IMR-90 (cell line): ENCODE results near the gene ENTREP3. TPM values are rescaled to one million over a fixed set of nuclear protein-coding genes. Genes with fewer than 3 reads are reported as not detected.

Experiments
- ATAC-seq: fragments of 200-7000 bp; cut with Tn5 transposase; 2 replicates; pipeline ENCODE4 v1.9.1; 2020; ENCODE audit warnings: low read depth, mild to moderate bottlenecking, moderate library complexity
- BruUV-seq: library from RNA; stranded (reverse); fragments of 400-500 nt; replicated peaks from 2 replicates; lab custom pipeline; 2021; lab: Mats Ljungman, UMichigan
- CTCF ChIA-PET: fragments of 300-600 bp; formaldehyde crosslinking; extraction: SDS; loops from one replicate; lab custom pipeline; 2021; ENCODE audit warnings: antibody characterized with exemption; lab: Yijun Ruan, JAX
- POLR2A ChIA-PET: fragments of 300-600 bp; sonication (Branson Sonifier 250); formaldehyde crosslinking; loops from one replicate; lab custom pipeline; 2022; ENCODE audit warnings: antibody characterized with exemption; ENCODE audit not compliant: unreplicated experiment; lab: Charles Lee
- DNase-seq: peaks from one replicate; pipeline ENCODE4 v3.0.0; 2013
- H2AFZ ChIP-seq: replicated peaks from 2 replicates; pipeline ENCODE3; 2013; ENCODE audit warnings: low read length, mild to moderate bottlenecking; ENCODE audit not compliant: poor library complexity
- H2AK5ac ChIP-seq: 2 replicates; pipeline ENCODE4 v1.6.1; 2013; ENCODE audit warnings: low read depth, low read length, inconsistent platforms
- H2AK9ac ChIP-seq: replicated peaks from 2 replicates; pipeline ENCODE3; 2013; ENCODE audit warnings: mild to moderate bottlenecking, low read depth, low read length, moderate library complexity; ENCODE audit not compliant: poor library complexity
- H2BK120ac ChIP-seq: 2 replicates; pipeline ENCODE4 v1.6.1; 2013; ENCODE audit warnings: low read depth, low read length, inconsistent platforms
- H2BK15ac ChIP-seq: 3 replicates; pipeline ENCODE4 v1.6.1; 2013; ENCODE audit warnings: low read depth, low read length, inconsistent platforms
- H2BK20ac ChIP-seq: 2 replicates; pipeline ENCODE4 v1.6.1; 2013; ENCODE audit warnings: low read depth, mild to moderate bottlenecking, inconsistent platforms, low read length, moderate library complexity
- H2BK5ac ChIP-seq: 2 replicates; pipeline ENCODE4 v1.6.1; 2013; ENCODE audit warnings: mild to moderate bottlenecking, low read depth, low read length, inconsistent platforms; ENCODE audit not compliant: poor library complexity, severe bottlenecking
- H3K14ac ChIP-seq: replicated peaks from 2 replicates; pipeline ENCODE4 v1.6.1; 2013; ENCODE audit warnings: low read depth, low read length, inconsistent platforms
- H3K18ac ChIP-seq: 2 replicates; pipeline ENCODE4 v1.6.1; 2013; ENCODE audit warnings: low read depth, low read length, control low read depth
- H3K23ac ChIP-seq: 2 replicates; pipeline ENCODE4 v1.6.1; 2013; ENCODE audit warnings: low read depth, low read length, inconsistent platforms
- H3K27ac ChIP-seq: 2 replicates; pipeline ENCODE4 v1.5.1; 2013; ENCODE audit warnings: mild to moderate bottlenecking, control low read depth, low read length; ENCODE audit not compliant: insufficient read depth
- H3K27me3 ChIP-seq: 2 replicates; pipeline ENCODE4 v1.6.1; 2013; ENCODE audit warnings: low read length; ENCODE audit not compliant: control insufficient read depth, insufficient read depth
- H3K36me3 ChIP-seq: 2 replicates; pipeline ENCODE4 v1.6.1; 2013; ENCODE audit warnings: low read length, mixed read lengths; ENCODE audit not compliant: control insufficient read depth, insufficient read depth
- H3K4ac ChIP-seq: 2 replicates; pipeline ENCODE4 v1.6.1; 2013; ENCODE audit warnings: low read depth, low read length, inconsistent platforms
- H3K4me1 ChIP-seq: 2 replicates; pipeline ENCODE4 v1.6.1; 2013; ENCODE audit warnings: low read length, mixed read lengths; ENCODE audit not compliant: control insufficient read depth, insufficient read depth
- H3K4me2 ChIP-seq: 2 replicates; pipeline ENCODE4 v1.6.1; 2013; ENCODE audit warnings: low read depth, mild to moderate bottlenecking, control low read depth, low read length, moderate library complexity
- H3K4me3 ChIP-seq: 2 replicates; pipeline ENCODE4 v1.5.1; 2013; ENCODE audit warnings: low read depth, mild to moderate bottlenecking, control low read depth, low read length, moderate library complexity; ENCODE audit not compliant: insufficient read depth
- H3K56ac ChIP-seq: 2 replicates; pipeline ENCODE4 v1.6.1; 2013; ENCODE audit warnings: low read length, inconsistent platforms; ENCODE audit not compliant: insufficient read depth; ENCODE audit errors: extremely low read depth
- H3K79me1 ChIP-seq, 2 experiments: 2 replicates each; pipeline ENCODE4 v1.6.1; 2013; ENCODE audit warnings: low read length in 2 of 2, inconsistent platforms in 1 of 2, low read depth in 1 of 2
- H3K9ac ChIP-seq: 2 replicates; pipeline ENCODE4 v1.6.1; 2013; ENCODE audit warnings: low read depth, low read length, control low read depth
- H3K9me1 ChIP-seq: 2 replicates; pipeline ENCODE4 v1.6.1; 2013; ENCODE audit warnings: low read length, inconsistent platforms; ENCODE audit not compliant: insufficient read depth
- H3K9me3 ChIP-seq: 2 replicates; pipeline ENCODE4 v1.6.1; 2013; ENCODE audit warnings: low read length; ENCODE audit not compliant: control insufficient read depth, insufficient read depth
- H4K20me1 ChIP-seq: 2 replicates; pipeline ENCODE4 v1.6.1; 2013; ENCODE audit warnings: low read length, inconsistent platforms; ENCODE audit not compliant: insufficient read depth
- H4K5ac ChIP-seq: 2 replicates; pipeline ENCODE4 v1.6.1; 2013; ENCODE audit warnings: mild to moderate bottlenecking, low read depth, low read length, control low read depth
- H4K8ac ChIP-seq, 2 experiments: 2 replicates each; pipeline ENCODE4 v1.6.1; 2013; ENCODE audit warnings: low read depth in 2 of 2, low read length in 2 of 2, control low read depth in 1 of 2, inconsistent platforms in 1 of 2
- H4K91ac ChIP-seq: 2 replicates; pipeline ENCODE4 v1.6.1; 2013; ENCODE audit warnings: low read depth, low read length, inconsistent platforms; ENCODE audit not compliant: insufficient read depth
- CTCF ChIP-seq: conservative IDR thresholded peaks from 2 replicates; pipeline ENCODE4 v1.5.1; 2012; ENCODE audit warnings: mild to moderate bottlenecking, low read depth, low read length, improper control_type of control experiment
- FOS ChIP-seq: fragments of 150-350 bp; IDR thresholded peaks from 2 replicates; pipeline ENCODE4 v1.6.1; 2016; ENCODE audit warnings: low read depth, low read length
- MAFK ChIP-seq: IDR thresholded peaks from 2 replicates; pipeline ENCODE4 v1.6.1; 2012; ENCODE audit warnings: low read depth, low read length, improper control_type of control experiment
- MAZ ChIP-seq: IDR thresholded peaks from 2 replicates; pipeline ENCODE4 v1.6.1; 2012; ENCODE audit warnings: low read depth, mild to moderate bottlenecking, low read length, improper control_type of control experiment, moderate library complexity, borderline replicate concordance
- MXI1 ChIP-seq: IDR thresholded peaks from 2 replicates; pipeline ENCODE4 v1.6.1; 2012; ENCODE audit warnings: low read depth, mild to moderate bottlenecking, low read length, moderate library complexity, borderline replicate concordance
- NFE2L2 ChIP-seq: fragments of 150-350 bp; IDR thresholded peaks from 2 replicates; pipeline ENCODE4 v1.6.1; 2016; ENCODE audit warnings: low read depth, mild to moderate bottlenecking, low read length
- RAD21 ChIP-seq: IDR thresholded peaks from 2 replicates; pipeline ENCODE4 v1.6.1; 2012; ENCODE audit warnings: low read length, improper control_type of control experiment
- SMC3 ChIP-seq: fragments of 150-350 bp; IDR thresholded peaks from 2 replicates; pipeline ENCODE4 v1.6.1; 2016; ENCODE audit warnings: low read depth, mild to moderate bottlenecking, antibody characterized with exemption, low read length, moderate library complexity
- WGBS, 2 experiments: methylation state at CpG; one replicate each; pipeline versions ENCODE4 v1.1.5 to v1.1.7; 2013; ENCODE audit warnings: missing lambda C conversion rate in 2 of 2; ENCODE audit not compliant: insufficient read length in 1 of 2; ENCODE audit errors: extremely low coverage in 2 of 2; 5-methylcytosine and 5-hydroxymethylcytosine counted together
- dilution Hi-C: fragments of 300-500 bp; cut with HindIII; formaldehyde crosslinking; loops from one replicate; pipeline ENCODE4 v1.14.3; 2018; ENCODE audit warnings: low sequenced_read_pairs; ENCODE audit not compliant: unreplicated experiment
- in situ Hi-C: fragments of 300-500 bp; cut with MboI; formaldehyde crosslinking; loops from 3 replicates; pipeline ENCODE4 v1.14.3; 2019; ENCODE audit warnings: low sequenced_read_pairs, inconsistent platforms, mixed read lengths
- intact Hi-C: fragments of 100-400 bp; cut with micrococcal nuclease; formaldehyde crosslinking; loops from 2 replicates; pipeline ENCODE4 v1.10.0; 2022
- polyA plus RNA-seq, 3 experiments: library from polyadenylated mRNA; depleted of rRNA; stranded (reverse); fragments of >200 nt; gene quantifications; 2 replicates each; pipeline ENCODE4 v1.2.3, GENCODE V29; 2012; ENCODE audit warnings: low replicate concordance in 1 of 3
- total RNA-seq: library from RNA; depleted of rRNA; stranded (reverse); fragments of >200 nt; gene quantifications from 2 replicates; pipeline ENCODE4 v1.2.3, GENCODE V29; 2012

The ENTREP3 gene
- total and polyA plus RNA-seq, 2 of the 4 experiments (the other 2 are of a cell fraction) = 1.4 to 23.8 TPM

- Histone ChIP-seq H3K23ac (peak within 1 kb of the TSS; percentile 64; the same call in 1 of the 2 replicates), H3K79me1 (peaks cover 0 to 21% of the 10 kb centered on the region in 2 experiments; a peak in 2 of 4 replicates), H2AFZ (peak within 1 kb of the TSS; percentile 98), H2BK15ac (no peak within 1 kb of the TSS), H3K27me3 (no peaks in the 10 kb centered on the region), H2BK5ac (no peak within 1 kb of the TSS), H3K4ac (no peak within 1 kb of the TSS; the same call in 1 of the 2 replicates), H3K14ac (0 out of 2 replicates have a peak within 1 kb of the TSS, but pooled peaks have one; percentile 57), H3K27ac (peak within 1 kb of the TSS; percentile 28; the same call in 1 of the 2 replicates), H3K56ac (no peak within 1 kb of the TSS), H2AK5ac (0 out of 2 replicates have a peak within 1 kb of the TSS, but pooled peaks have one; percentile 33), H3K4me3 (peak within 1 kb of the TSS; percentile 69), H2AK9ac (peak within 1 kb of the TSS; percentile 87), H4K8ac (peak within 1 kb of the TSS; percentile 32 to 58; a peak in 2 of 4 replicates), H3K9me1 (peaks cover 5% of the 10 kb centered on the region), H2BK20ac (no peak within 1 kb of the TSS), H2BK120ac (no peak within 1 kb of the TSS), H4K5ac (no peak within 1 kb of the TSS), H3K9ac (peak within 1 kb of the TSS; percentile 45), H3K4me2 (peak within 1 kb of the TSS; percentile 81), H3K4me1 (peaks cover 1% of the 10 kb centered on the region), H3K36me3 (no peaks in the 10 kb centered on the region), H3K18ac (no peak within 1 kb of the TSS), H4K20me1 (peaks cover 7% of the 10 kb centered on the region; the same call in 1 of the 2 replicates), H4K91ac (no peak within 1 kb of the TSS), H3K9me3 (no peaks in the 10 kb centered on the region)
- in situ Hi-C loops = loop anchor here (5.0 kb wide), 1 partner anchor 40 kb away; no protein-coding TSS in a partner anchor
- ChIA-PET POLR2A (no interaction called here), CTCF (interaction anchor here (0.5 kb wide), 1 partner anchor 345 kb away, joined by 3 read pairs; no protein-coding TSS in a partner anchor)
- DNase-seq (peak; percentile 93), ATAC-seq (peak; percentile 83)
- WGBS, 2 experiments = 2% methylated on average over 31 of the region's 68 CpGs; no CpG with 5 or more reads in 1 of the 2 experiments
- intact Hi-C loops = loop anchor here (1.0 to 5.0 kb wide), 4 partner anchors 31 to 371 kb away; partner anchors contain the start of gene FDPS
- BruUV-seq = no TSS peak
- TF ChIP-seq MXI1 = peak; percentile 69
- TF ChIP-seq FOS = no peak
- peak; percentile 78 for TF ChIP-seq CTCF
- peak; percentile 73 for TF ChIP-seq SMC3
- no peak for TF ChIP-seq MAFK
- 0 out of 2 replicates have a peak, but pooled peaks have one; percentile 16 for TF ChIP-seq NFE2L2
- peak; percentile 49 for TF ChIP-seq RAD21
- TF ChIP-seq MAZ = peak; percentile 98
- dilution Hi-C loops = no loop called here
Observed at GRCh38 chr1:155277070-155277901, 22.0 kb upstream of the ENTREP3 start, which contains the start of gene HCN3. TSS of gene HCN3 (plus strand) at chr1:155277463. CDS start at chr1:155277591, 128 bp downstream.
